Measurements from ENCODE around the gene TMEM62.

- TF ChIP-seq EZH2 (IDR thresholded peaks at IDR 0.05), result no peak
- no peak for TF ChIP-seq POLR2AphosphoS5 (IDR thresholded peaks at IDR 0.05; ENCODE audit: borderline replicate concordance, low read depth, low read length)
Measured at GRCh38 chr15:43193710-43194109, 60.3 kb downstream of the TMEM62 start.
